ENCODE measurements around the gene ZNF609.
A peak's percentile ranks its signal among the peaks of the same experiment; 100 is the strongest.

ZNF609 gene

DNA sequence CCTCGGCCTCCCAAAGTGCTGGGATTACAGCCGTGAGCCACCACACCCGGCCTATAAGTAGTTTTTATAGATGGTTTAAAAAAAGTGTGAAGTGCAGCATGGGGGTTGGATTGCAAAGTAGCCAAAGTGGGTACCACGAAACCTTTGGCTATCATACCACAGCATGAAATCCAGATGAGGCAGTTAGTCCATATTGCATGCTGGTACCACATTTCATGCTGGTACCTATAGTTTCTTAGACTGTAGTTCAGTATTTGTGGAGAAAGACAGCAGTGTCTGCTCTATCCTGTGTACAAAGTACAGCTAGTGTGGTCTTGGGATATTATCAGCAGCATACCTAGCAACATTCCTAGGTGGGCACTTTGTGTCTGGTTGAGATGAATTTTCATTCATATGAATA, 11.8 kb downstream of the ZNF609 start:
- Histone ChIP-seq H3K27me3 (ENCODE audit: insufficient read depth, poor library complexity, severe bottlenecking) (no peaks in the 10 kb centered on the region), H3K27ac (ENCODE audit: poor library complexity, severe bottlenecking) (no peak overlapping the region), H3K36me3 (ENCODE audit: low read depth) (peaks cover 43% of the 10 kb centered on the region), H3K9me3 (ENCODE audit: severe bottlenecking) (no peaks in the 10 kb centered on the region), H3K4me3 (ENCODE audit: severe bottlenecking) (no peak overlapping the region), H3K4me1 (ENCODE audit: insufficient read depth, poor library complexity, severe bottlenecking) (no peaks in the 10 kb centered on the region)
- DNase-seq (ENCODE audit: low spot score) (no peak), ATAC-seq (ENCODE audit: low read depth) (0 out of 3 replicates have a peak, but pooled peaks have one; percentile 17)
- TF ChIP-seq, protein P1, sequence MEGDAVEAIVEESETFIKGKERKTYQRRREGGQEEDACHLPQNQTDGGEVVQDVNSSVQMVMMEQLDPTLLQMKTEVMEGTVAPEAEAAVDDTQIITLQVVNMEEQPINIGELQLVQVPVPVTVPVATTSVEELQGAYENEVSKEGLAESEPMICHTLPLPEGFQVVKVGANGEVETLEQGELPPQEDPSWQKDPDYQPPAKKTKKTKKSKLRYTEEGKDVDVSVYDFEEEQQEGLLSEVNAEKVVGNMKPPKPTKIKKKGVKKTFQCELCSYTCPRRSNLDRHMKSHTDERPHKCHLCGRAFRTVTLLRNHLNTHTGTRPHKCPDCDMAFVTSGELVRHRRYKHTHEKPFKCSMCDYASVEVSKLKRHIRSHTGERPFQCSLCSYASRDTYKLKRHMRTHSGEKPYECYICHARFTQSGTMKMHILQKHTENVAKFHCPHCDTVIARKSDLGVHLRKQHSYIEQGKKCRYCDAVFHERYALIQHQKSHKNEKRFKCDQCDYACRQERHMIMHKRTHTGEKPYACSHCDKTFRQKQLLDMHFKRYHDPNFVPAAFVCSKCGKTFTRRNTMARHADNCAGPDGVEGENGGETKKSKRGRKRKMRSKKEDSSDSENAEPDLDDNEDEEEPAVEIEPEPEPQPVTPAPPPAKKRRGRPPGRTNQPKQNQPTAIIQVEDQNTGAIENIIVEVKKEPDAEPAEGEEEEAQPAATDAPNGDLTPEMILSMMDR (IDR thresholded peaks at IDR 0.05; ENCODE audit: poor library complexity, severe bottlenecking) = no peak

- Histone ChIP-seq H3K27ac (ENCODE audit: poor library complexity, severe bottlenecking) (no peak overlapping the region), H3K4me3 (ENCODE audit: severe bottlenecking) (no peak overlapping the region), H3K27me3 (ENCODE audit: insufficient read depth, poor library complexity, severe bottlenecking) (no peaks in the 10 kb centered on the region), H3K9me3 (ENCODE audit: severe bottlenecking) (no peaks in the 10 kb centered on the region), H3K4me1 (ENCODE audit: insufficient read depth, poor library complexity, severe bottlenecking) (no peaks in the 10 kb centered on the region), H3K36me3 (ENCODE audit: low read depth) (peaks cover 39% of the 10 kb centered on the region)
- TF ChIP-seq, protein P1 (IDR thresholded peaks at IDR 0.05; ENCODE audit: poor library complexity, severe bottlenecking) = no peak
- no peak for DNase-seq (ENCODE audit: low spot score)
- ATAC-seq (ENCODE audit: low read depth) = no peak
Measured at GRCh38 chr15:64474846-64475245, 14.5 kb downstream of the ZNF609 start.

- Histone ChIP-seq H3K9me3 (ENCODE audit: severe bottlenecking) (no peaks in the 10 kb centered on the region), H3K4me3 (ENCODE audit: severe bottlenecking) (no peak overlapping the region), H3K36me3 (ENCODE audit: low read depth) (peaks cover 34% of the 10 kb centered on the region), H3K27me3 (ENCODE audit: insufficient read depth, poor library complexity, severe bottlenecking) (no peaks in the 10 kb centered on the region), H3K4me1 (ENCODE audit: insufficient read depth, poor library complexity, severe bottlenecking) (no peaks in the 10 kb centered on the region), H3K27ac (ENCODE audit: poor library complexity, severe bottlenecking) (no peak overlapping the region)
- no peak for DNase-seq (ENCODE audit: low spot score)
- TF ChIP-seq, protein P1 (IDR thresholded peaks at IDR 0.05; ENCODE audit: poor library complexity, severe bottlenecking) = no peak
- no peak for ATAC-seq (ENCODE audit: low read depth)
Measured at GRCh38 chr15:64476550-64476949, 16.2 kb downstream of the ZNF609 start.

GRCh38 chr15:64478863-64479262, 18.5 kb downstream of the ZNF609 start:
- no peaks in the 10 kb centered on the region for H3K9me3 ChIP-seq (ENCODE audit: severe bottlenecking)
- H3K27ac ChIP-seq (ENCODE audit: poor library complexity, severe bottlenecking) = no peak overlapping the region
- TF ChIP-seq, protein P1 (IDR thresholded peaks at IDR 0.05; ENCODE audit: poor library complexity, severe bottlenecking) = no peak
- H3K36me3 ChIP-seq (ENCODE audit: low read depth) = peaks cover 30% of the 10 kb centered on the region
- no peaks in the 10 kb centered on the region for H3K27me3 ChIP-seq (ENCODE audit: insufficient read depth, poor library complexity, severe bottlenecking)
- no peak overlapping the region for H3K4me3 ChIP-seq (ENCODE audit: severe bottlenecking)
- ATAC-seq (ENCODE audit: low read depth) = no peak
- DNase-seq (ENCODE audit: low spot score) = no peak
- H3K4me1 ChIP-seq (ENCODE audit: insufficient read depth, poor library complexity, severe bottlenecking) = no peaks in the 10 kb centered on the region

GRCh38 chr15:64480891-64481290, 20.5 kb downstream of the ZNF609 start:
- Histone ChIP-seq H3K27ac (ENCODE audit: poor library complexity, severe bottlenecking) (no peak overlapping the region), H3K27me3 (ENCODE audit: insufficient read depth, poor library complexity, severe bottlenecking) (no peaks in the 10 kb centered on the region), H3K4me3 (ENCODE audit: severe bottlenecking) (no peak overlapping the region), H3K9me3 (ENCODE audit: severe bottlenecking) (peaks cover 3% of the 10 kb centered on the region), H3K4me1 (ENCODE audit: insufficient read depth, poor library complexity, severe bottlenecking) (no peaks in the 10 kb centered on the region), H3K36me3 (ENCODE audit: low read depth) (peaks cover 36% of the 10 kb centered on the region)
- DNase-seq (ENCODE audit: low spot score) (no peak), ATAC-seq (ENCODE audit: low read depth) (no peak)
- TF ChIP-seq, protein P1 (IDR thresholded peaks at IDR 0.05; ENCODE audit: poor library complexity, severe bottlenecking) = no peak
